ENCODE data around the gene DENND4A.
A peak's percentile ranks its signal among the peaks of the same experiment; 100 is the strongest.

DENND4A gene

DNA sequence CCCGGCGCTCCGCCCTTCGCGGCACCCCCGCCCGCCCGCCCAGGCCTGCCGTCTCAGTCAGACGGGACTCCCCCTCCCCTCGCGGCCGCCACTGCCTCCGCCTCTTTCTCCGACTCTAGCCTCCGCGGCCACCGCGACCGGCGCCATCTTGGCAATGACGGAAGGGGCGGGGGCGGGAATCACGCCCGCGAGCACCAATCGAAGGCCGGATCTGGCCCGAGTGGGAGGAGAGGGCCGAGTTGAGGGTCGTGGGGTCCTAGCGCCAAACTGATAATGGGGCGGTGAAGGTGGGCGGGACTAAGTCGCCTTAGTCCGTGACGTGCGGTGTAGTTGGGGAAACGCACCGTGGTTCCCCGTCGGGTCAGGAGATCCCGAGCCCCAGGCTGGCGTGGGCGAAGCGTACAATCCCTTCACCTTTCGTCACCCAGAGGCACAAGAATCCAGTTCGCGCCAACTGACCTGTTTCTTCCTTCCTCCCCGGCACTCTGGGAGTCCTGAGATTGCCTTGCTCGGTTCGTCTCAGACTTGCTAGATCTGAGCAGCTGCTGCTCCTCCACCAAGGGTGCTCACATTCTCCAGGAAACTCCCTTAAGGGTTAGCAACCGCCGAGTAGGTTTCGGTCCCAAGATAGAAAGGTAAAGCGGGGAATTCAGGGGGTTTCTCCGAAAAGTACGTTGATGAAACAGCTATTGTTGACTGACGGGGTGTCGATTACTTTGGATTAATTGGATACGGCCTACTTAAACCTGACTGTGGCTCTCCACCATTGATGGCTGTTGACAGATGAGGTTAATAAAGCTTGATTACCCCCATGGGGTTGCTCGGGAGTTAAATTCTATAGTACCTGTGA, at the start of gene DENND4A:
Gene DENND4A (minus strand): TSS at position 156 of the 850 bp plus-strand sequence. CDS start 35,843 bp downstream, outside the sequence.
- TF ChIP-seq, protein P1, sequence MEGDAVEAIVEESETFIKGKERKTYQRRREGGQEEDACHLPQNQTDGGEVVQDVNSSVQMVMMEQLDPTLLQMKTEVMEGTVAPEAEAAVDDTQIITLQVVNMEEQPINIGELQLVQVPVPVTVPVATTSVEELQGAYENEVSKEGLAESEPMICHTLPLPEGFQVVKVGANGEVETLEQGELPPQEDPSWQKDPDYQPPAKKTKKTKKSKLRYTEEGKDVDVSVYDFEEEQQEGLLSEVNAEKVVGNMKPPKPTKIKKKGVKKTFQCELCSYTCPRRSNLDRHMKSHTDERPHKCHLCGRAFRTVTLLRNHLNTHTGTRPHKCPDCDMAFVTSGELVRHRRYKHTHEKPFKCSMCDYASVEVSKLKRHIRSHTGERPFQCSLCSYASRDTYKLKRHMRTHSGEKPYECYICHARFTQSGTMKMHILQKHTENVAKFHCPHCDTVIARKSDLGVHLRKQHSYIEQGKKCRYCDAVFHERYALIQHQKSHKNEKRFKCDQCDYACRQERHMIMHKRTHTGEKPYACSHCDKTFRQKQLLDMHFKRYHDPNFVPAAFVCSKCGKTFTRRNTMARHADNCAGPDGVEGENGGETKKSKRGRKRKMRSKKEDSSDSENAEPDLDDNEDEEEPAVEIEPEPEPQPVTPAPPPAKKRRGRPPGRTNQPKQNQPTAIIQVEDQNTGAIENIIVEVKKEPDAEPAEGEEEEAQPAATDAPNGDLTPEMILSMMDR (IDR thresholded peaks at IDR 0.05; ENCODE audit: extremely low read depth, missing control alignments), result no peak

DNA sequence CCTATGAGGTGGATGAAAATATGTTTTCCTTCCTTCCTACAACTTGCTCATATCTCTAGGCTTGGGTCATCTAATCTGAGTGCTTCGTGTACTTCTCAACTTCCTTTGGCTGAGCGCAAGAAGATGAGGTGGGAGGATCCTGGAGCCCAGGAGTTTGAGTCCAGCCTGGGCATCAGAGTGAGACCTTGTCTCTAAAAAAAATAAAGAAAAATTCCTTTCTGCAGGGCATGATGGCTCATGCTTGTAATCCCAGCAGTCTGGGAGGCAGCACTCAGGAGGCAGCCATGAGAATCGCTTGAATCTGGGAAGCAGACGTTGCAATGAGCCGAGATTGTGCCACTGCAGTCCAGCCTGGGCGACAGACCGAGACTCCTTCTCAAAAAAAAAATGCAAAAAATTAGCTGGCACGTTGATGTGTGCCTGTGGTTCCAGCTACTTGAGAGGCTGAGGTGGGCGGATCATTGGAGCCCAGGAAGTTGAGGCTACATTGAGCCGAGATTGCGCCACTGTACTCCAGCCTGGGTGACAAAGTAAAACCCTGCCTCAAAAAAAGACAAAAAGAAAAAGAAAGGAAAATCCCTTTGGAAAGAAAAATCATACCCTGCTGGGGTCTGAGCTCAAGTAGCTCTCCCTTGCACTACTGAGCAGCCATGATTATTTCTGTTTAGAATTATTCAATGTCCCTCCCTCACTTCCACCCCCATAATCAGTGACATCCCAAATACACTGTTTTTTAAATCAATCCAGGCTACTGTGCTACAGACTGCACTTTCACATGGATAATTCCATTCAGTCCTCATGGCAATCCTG, 49.2 kb upstream of the DENND4A start:
- no peak for DNase-seq (ENCODE audit: low spot score)
- TF ChIP-seq, protein P1 (IDR thresholded peaks at IDR 0.05; ENCODE audit: extremely low read depth, missing control alignments), result no peak

More for the DNA sequence above, at the start of gene DENND4A:
- peak; percentile 92 for DNase-seq (ENCODE audit: low spot score)

DNA sequence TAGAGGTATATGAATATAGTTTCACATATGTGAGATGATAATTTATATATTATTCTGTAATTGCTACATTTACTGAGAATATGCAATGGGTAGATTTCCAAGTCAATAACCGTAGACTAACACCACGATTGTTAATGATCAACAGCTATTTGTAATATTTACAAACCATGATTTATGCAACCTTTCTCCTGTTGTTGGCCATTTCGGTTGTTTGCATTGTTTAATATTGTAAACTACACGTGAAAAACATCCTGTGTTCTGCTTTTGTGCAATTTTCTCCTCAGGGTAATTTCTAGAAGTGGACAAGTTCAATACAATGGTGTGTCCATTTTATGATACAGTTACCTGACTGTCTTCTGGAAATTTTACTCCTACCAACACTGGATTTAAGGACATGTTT, 47.9 kb upstream of the DENND4A start:
- TF ChIP-seq, protein P1 (IDR thresholded peaks at IDR 0.05; ENCODE audit: extremely low read depth, missing control alignments), result no peak
- DNase-seq (ENCODE audit: low spot score), result no peak

DNA sequence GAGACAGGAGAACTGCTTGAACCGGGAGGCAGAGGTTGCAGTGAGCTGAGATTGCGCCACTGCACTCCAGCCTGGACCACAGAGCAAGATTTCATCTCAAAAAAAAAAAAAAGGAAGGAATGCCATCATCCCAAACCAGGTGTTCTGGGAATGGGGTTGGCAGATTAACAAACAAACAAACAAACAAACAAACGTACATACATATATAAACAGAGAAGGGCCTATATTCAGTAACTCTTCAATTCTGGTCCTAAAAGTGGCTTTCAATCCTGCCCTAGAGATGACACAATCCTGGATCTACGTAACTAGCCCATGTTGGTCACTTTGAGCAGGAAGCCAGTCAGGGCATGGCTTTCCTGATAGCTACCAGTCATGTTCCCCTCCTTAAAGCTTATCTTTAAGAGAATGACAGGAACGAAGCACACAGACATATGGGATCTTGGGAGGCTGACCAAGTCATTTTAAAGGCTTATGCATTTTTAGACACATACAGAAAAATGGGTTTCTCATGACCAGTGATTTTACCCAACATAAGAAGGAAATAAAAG, 47.3 kb upstream of the DENND4A start:
- TF ChIP-seq, protein P1 (IDR thresholded peaks at IDR 0.05; ENCODE audit: extremely low read depth, missing control alignments), result no peak
- DNase-seq (ENCODE audit: low spot score), result no peak

DNA sequence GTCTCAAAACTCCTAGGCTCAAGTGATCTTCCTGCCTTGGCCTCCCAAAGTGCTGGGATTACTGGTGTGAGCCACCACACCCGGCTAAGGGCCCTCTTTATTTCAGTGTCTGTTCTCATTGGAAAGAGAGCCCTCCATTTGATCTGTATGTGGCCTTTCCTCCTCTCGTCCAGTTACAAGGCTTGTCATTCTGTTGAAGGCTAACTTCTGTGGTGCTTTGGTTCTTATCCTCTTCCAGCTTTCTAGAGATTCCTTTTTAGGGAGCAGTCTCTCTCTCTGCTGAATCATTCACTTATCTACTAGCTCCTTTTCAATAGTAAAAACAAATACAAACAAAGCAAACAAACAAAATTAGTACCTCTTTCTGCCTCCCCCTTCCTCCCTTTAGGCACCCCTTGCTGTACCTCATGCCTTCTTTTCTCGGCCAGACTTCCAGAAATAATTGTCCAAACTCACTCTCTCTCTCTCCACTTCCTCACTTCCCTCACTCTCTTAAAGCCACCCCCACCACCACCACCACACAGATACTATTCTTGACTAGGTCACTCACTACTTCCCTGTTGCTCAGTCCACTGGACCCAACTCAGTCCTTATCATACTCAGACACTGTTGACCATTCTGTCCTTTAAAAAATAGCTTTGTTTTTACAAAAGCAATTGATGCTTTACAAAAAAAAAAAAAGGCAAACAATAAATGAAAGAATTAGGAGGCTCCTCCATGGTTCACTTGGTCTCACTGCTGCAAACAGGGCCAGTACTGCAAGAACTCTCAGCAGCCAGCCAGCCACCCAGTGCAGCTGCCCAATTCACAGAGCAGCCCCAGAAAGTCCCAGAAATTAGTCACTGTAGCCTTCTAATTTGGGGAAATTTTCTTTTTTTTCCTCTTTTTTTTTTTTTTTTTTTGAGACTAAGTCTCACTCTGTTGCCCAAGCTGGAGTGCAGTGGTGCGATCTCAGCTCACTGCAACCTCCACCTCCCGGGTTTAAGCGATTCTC, 45.5 kb upstream of the DENND4A start:
- TF ChIP-seq, protein P1 (IDR thresholded peaks at IDR 0.05; ENCODE audit: extremely low read depth, missing control alignments), result no peak
- no peak for DNase-seq (ENCODE audit: low spot score)

DNA sequence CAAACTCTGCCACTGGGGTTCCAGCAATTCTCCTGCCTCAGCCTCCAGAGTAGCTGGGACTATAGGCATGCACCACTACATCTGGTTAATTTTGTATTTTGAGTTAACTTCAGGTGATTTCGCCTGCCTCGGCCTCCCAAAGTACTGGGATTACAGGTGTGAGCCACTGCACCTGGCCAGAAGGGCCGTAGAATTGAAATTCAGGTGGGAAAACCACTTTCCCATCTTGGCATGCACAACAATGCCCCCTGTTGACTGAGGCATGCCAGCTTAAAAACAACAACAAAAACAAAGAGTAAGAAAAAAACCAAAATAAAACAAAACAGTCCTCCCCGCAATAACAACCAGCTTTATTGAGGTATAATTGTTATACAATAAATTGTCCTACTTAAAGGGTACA, 44.6 kb upstream of the DENND4A start:
- TF ChIP-seq, protein P1 (IDR thresholded peaks at IDR 0.05; ENCODE audit: extremely low read depth, missing control alignments), result peak; percentile 47
- DNase-seq (ENCODE audit: low spot score), result no peak
